Tibial artery (tissue), 4 donors: ENCODE measurements around the gene WBP1L.

Experiments
- DNase-seq, 2 donors: peaks; one replicate each; pipeline ENCODE4 v3.0.0-alpha.2; 2019
- H3K27ac ChIP-seq, 2 donors: fragments of 200-600 bp; sonication (generic) in 1 of 2; 1 replicate in 1 of 2; 2 replicates in 1 of 2; pipeline ENCODE4 v1.5.1; 2018 to 2019; ENCODE audit warnings: mild to moderate bottlenecking in 1 of 2
- H3K27me3 ChIP-seq, 2 donors: fragments of 200-600 bp; sonication (generic) in 1 of 2; one replicate each; pipeline versions ENCODE4 v1.5.1 to v1.6.0; 2016 to 2019
- H3K36me3 ChIP-seq, 3 donors: fragments of 200-600 bp; sonication (generic) in 2 of 3; one replicate each; pipeline ENCODE4 v1.5.1; 2016 to 2019; ENCODE audit warnings: mild to moderate bottlenecking in 2 of 3
- H3K4me1 ChIP-seq, 4 donors: fragments of 200-600 bp; sonication (generic) in 2 of 4; 1 replicate in 3 of 4; 2 replicates in 1 of 4; pipeline ENCODE4 v1.5.1; 2016 to 2019
- H3K4me3 ChIP-seq, 2 donors: fragments of 200-600 bp; sonication (generic) in 1 of 2; 1 replicate in 1 of 2; 2 replicates in 1 of 2; pipeline ENCODE4 v1.5.1; 2018 to 2019; ENCODE audit warnings: mild to moderate bottlenecking in 2 of 2
- H3K9me3 ChIP-seq, 3 donors: fragments of 200-600 bp; sonication (generic) in 1 of 3; one replicate each; pipeline ENCODE4 v1.5.1; 2016 to 2019
- intact Hi-C: fragments of 100-400 bp; cut with DNase I; formaldehyde crosslinking; loops from one replicate; pipeline ENCODE4 v1.15.0; 2023; ENCODE audit warnings: low total_unique reads
- TF ChIP-seq, protein P1 (sequence below), 2 experiments: fragments of 200-600 bp in 1 of 2; fragments of 450-650 bp in 1 of 2; IDR thresholded peaks; one replicate each; pipeline ENCODE4 v1.5.1; 2017 to 2019; ENCODE audit warnings: antibody characterized with exemption in 2 of 2, mild to moderate bottlenecking in 1 of 2, moderate library complexity in 1 of 2

Gene WBP1L

DNA sequence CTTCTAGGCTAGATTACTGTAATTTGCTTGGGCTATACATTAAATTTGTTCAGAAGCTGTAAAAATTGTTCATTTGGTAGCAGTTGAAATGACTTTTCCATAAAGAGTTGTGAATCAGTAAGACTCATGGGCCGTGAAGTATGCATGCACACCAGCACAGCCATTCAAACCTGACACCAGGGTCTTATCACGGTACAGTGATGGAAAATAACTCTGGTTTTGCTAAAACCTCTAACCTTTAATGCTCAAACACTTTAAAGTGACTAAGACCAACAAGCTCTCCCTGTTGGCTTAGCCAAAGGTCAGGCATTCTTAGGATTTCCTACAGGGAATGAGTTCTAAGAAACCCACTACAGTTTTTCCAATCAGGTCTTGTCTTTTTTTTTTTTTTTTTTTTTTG lies 41.0 kb upstream of the WBP1L start:
- no peaks in the 10 kb centered on the region for H3K4me1 ChIP-seq
- TF ChIP-seq, protein P1, sequence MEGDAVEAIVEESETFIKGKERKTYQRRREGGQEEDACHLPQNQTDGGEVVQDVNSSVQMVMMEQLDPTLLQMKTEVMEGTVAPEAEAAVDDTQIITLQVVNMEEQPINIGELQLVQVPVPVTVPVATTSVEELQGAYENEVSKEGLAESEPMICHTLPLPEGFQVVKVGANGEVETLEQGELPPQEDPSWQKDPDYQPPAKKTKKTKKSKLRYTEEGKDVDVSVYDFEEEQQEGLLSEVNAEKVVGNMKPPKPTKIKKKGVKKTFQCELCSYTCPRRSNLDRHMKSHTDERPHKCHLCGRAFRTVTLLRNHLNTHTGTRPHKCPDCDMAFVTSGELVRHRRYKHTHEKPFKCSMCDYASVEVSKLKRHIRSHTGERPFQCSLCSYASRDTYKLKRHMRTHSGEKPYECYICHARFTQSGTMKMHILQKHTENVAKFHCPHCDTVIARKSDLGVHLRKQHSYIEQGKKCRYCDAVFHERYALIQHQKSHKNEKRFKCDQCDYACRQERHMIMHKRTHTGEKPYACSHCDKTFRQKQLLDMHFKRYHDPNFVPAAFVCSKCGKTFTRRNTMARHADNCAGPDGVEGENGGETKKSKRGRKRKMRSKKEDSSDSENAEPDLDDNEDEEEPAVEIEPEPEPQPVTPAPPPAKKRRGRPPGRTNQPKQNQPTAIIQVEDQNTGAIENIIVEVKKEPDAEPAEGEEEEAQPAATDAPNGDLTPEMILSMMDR (IDR thresholded peaks at IDR 0.05), result no peak
- H3K9me3 ChIP-seq, result no peaks in the 10 kb centered on the region
- H3K36me3 ChIP-seq, result peaks cover 14 to 26% (median 17%) of the 10 kb centered on the region in 3 donors
- no peak for DNase-seq
- H3K4me3 ChIP-seq, result no peak overlapping the region
- intact Hi-C loops, result no loop called here
- no peak overlapping the region for H3K27ac ChIP-seq
- H3K27me3 ChIP-seq, result no peaks in the 10 kb centered on the region

DNA sequence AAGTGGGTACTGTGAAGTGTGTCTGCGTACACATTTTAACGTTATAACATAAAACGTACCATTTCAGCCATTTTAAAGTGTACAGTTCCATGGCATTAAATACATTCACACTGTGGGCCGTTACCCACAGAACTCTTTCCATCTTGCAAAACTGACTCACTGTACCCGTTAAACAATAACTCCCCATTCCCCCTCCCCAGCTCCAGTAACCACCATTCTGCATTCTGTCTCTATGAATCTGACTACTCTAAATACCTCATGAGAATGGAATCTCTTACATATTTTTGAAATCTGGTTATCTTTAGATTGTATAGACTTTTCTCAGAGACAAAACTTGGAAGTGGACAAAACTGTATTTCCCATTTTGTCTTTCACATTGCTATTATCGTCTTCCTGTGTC lies 38.8 kb upstream of the WBP1L start:
- H3K9me3 ChIP-seq, result no peaks in the 10 kb centered on the region
- no peak overlapping the region for H3K4me3 ChIP-seq
- DNase-seq, result no peak
- no peaks in the 10 kb centered on the region for H3K27me3 ChIP-seq
- peaks cover 0 to 8% (median 0%) of the 10 kb centered on the region in 3 donors for H3K36me3 ChIP-seq
- H3K4me1 ChIP-seq, result no peaks in the 10 kb centered on the region
- intact Hi-C loops, result no loop called here
- no peak overlapping the region for H3K27ac ChIP-seq
- TF ChIP-seq, protein P1 (IDR thresholded peaks at IDR 0.05), result no peak

DNA sequence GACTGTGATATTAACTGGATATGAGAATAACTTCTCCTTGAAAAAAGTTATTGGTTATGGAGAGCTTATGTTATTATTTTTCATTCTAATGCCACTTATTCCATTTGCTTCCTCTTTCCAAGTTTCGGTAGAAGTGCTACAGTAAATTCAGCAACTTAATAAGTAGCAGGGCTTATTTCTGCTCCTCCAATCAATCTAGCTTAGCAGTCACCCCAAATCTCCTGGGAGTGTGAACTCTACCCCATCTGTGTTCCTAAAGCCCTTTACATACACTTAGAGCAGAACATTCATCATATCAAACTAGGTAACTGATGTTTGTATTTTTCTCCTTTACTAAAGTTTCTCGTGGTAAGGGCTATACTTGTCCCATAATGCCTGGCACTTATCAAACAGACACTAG lies 38.2 kb upstream of the WBP1L start:
- no peaks in the 10 kb centered on the region for H3K9me3 ChIP-seq
- no peak for DNase-seq
- H3K4me1 ChIP-seq, result no peaks in the 10 kb centered on the region
- no peak overlapping the region for H3K4me3 ChIP-seq
- peaks cover 0 to 8% (median 0%) of the 10 kb centered on the region in 3 donors for H3K36me3 ChIP-seq
- TF ChIP-seq, protein P1 (IDR thresholded peaks at IDR 0.05), result no peak
- no peaks in the 10 kb centered on the region for H3K27me3 ChIP-seq
- H3K27ac ChIP-seq, result no peak overlapping the region
- intact Hi-C loops, result no loop called here

DNA sequence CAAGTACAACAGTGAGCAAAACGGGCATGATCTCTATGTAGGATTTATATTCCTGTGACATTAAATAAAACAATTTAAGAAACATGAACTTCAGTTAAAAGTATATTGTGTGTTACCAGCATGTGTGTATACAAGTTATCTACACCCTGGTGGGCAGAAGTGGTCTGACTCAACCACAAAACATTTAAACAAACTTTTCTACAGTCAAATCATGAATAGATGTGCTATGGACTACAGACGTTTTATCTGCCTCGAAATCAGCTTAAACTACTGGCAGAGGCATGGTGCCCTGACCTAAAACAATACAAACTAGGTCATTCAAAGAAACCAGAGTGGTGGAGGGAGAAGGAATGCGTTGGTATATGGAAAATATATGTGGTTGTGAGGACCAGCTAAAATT lies 33.1 kb upstream of the WBP1L start:
- intact Hi-C loops, result loop anchor here (5.0 to 10.0 kb wide), 2 partner anchors 63 to 654 kb away; partner anchors contain the start of gene TAF5

DNA sequence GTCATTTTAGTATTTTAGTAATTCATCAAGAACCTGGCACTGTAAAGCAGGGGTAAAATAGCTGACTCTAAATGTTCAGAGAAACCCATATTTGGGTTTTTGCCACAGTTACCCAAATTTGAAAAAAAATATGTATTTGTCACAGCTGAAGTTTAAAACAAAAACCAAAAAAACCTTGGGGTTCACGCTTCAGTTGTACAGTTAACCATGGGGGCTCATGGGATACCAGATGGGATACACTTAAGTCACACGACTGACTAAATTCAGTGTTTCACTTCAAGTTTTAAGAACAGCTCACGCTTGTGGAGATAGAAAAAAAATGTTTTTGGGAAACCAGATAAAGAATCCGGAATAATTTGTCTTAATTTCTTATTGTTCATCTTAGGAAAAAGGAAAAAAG lies 31.7 kb upstream of the WBP1L start:
- Histone ChIP-seq H3K36me3 (no peaks in the 10 kb centered on the region), H3K9me3 (no peaks in the 10 kb centered on the region), H3K27me3 (no peaks in the 10 kb centered on the region), H3K4me3 (no peak overlapping the region), H3K27ac (no peak overlapping the region), H3K4me1 (peaks cover 0 to 20% (median 10%) of the 10 kb centered on the region in 4 donors)
- TF ChIP-seq, protein P1 (IDR thresholded peaks at IDR 0.05), result no peak
- intact Hi-C loops, result loop anchor here (5.0 to 10.0 kb wide), 2 partner anchors 65 to 653 kb away; partner anchors contain the start of gene TAF5
- no peak for DNase-seq

More for the DNA sequence above, 33.1 kb upstream of the WBP1L start:
- Histone ChIP-seq H3K9me3 (no peaks in the 10 kb centered on the region), H3K27me3 (no peaks in the 10 kb centered on the region), H3K4me1 (peaks cover 0 to 20% (median 10%) of the 10 kb centered on the region in 4 donors), H3K36me3 (no peaks in the 10 kb centered on the region), H3K4me3 (no peak overlapping the region), H3K27ac (no peak overlapping the region)
- no peak for DNase-seq
- TF ChIP-seq, protein P1 (IDR thresholded peaks at IDR 0.05), result no peak
